K562 (cell line): ENCODE data around the gene ACAA2.

Experiments
- ARID2 ChIP-seq: fragments of 450-650 bp; IDR thresholded peaks from 2 replicates; pipeline ENCODE4 v1.6.1; 2017; ENCODE audit warnings: antibody characterized with exemption, mild to moderate bottlenecking
- CBX1 ChIP-seq: sonication (generic); IDR thresholded peaks from 2 replicates; pipeline ENCODE4 v1.6.1; 2016; ENCODE audit warnings: antibody characterized with exemption, low read depth, mild to moderate bottlenecking
- KDM5B ChIP-seq: fragments of 200-600 bp; sonication (generic); IDR thresholded peaks from 2 replicates; pipeline ENCODE4 v1.6.1; 2012; ENCODE audit warnings: low read depth, mild to moderate bottlenecking, moderate library complexity, low read length, control low read depth, inconsistent platforms; ENCODE audit not compliant: insufficient replicate concordance
- MITF ChIP-seq: IDR thresholded peaks from 2 replicates; pipeline ENCODE4 v1.6.1; 2014; ENCODE audit warnings: antibody characterized with exemption
- MYNN ChIP-seq, 2 experiments: sonication (generic); formaldehyde crosslinking in 1 of 2; IDR thresholded peaks; 2 replicates each; pipeline versions ENCODE4 v1.5.0 to v1.6.1; 2016 to 2020; ENCODE audit warnings: antibody characterized with exemption in 1 of 2, missing genetic modification reagents in 1 of 2
- NEUROD1 ChIP-seq: fragments of 150-350 bp; IDR thresholded peaks from 2 replicates; pipeline ENCODE4 v1.6.1; 2014; ENCODE audit warnings: borderline replicate concordance, low read length, low read depth; ENCODE audit not compliant: partially characterized antibody
- TCF15 ChIP-seq: fragments of 250-450 bp; sonication (Bioruptor Pico); IDR thresholded peaks from 2 replicates; pipeline ENCODE4 v1.8.0; 2022; ENCODE audit warnings: moderate library complexity, mild to moderate bottlenecking, inconsistent platforms
- ZBTB33 ChIP-seq: sonication (generic); formaldehyde crosslinking; IDR thresholded peaks from 2 replicates; pipeline ENCODE4 v1.8.1; 2023; ENCODE audit warnings: mild to moderate bottlenecking, missing genetic modification reagents
- ZNF696 ChIP-seq: fragments of 250-450 bp; sonication (Bioruptor Pico); conservative IDR thresholded peaks from 2 replicates; pipeline ENCODE4 v1.4.0; 2020; ENCODE audit warnings: mild to moderate bottlenecking, moderate library complexity
- TF ChIP-seq, protein P1 (sequence below), 2 experiments: IDR thresholded peaks; 2 replicates each; pipeline ENCODE4 v1.6.1; 2011; ENCODE audit warnings: borderline replicate concordance in 1 of 2, control low read depth in 1 of 2, low read depth in 1 of 2, low read length in 1 of 2, mild to moderate bottlenecking in 1 of 2, mixed read lengths in 1 of 2, moderate library complexity in 1 of 2; ENCODE audit not compliant: insufficient read depth in 1 of 2, insufficient read length in 1 of 2, poor library complexity in 1 of 2, severe bottlenecking in 1 of 2; ENCODE audit errors: extremely low read depth in 1 of 2

- TF ChIP-seq NEUROD1, result no peak
- TF ChIP-seq, protein P1, sequence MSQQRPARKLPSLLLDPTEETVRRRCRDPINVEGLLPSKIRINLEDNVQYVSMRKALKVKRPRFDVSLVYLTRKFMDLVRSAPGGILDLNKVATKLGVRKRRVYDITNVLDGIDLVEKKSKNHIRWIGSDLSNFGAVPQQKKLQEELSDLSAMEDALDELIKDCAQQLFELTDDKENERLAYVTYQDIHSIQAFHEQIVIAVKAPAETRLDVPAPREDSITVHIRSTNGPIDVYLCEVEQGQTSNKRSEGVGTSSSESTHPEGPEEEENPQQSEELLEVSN (IDR thresholded peaks at IDR 0.05; ENCODE audit: borderline replicate concordance in 1 of 2, extremely low read depth in 1 of 2, insufficient read depth in 1 of 2, insufficient read length in 1 of 2, low read depth in 1 of 2, low read length in 1 of 2, poor library complexity in 1 of 2, severe bottlenecking in 1 of 2), result no peak
- TF ChIP-seq ARID2, result no peak
- TF ChIP-seq MITF, result no peak
- TF ChIP-seq ZNF696, result no peak
- TF ChIP-seq TCF15 (CRISPR knock-in tag), result no peak
- TF ChIP-seq KDM5B, result no peak
- TF ChIP-seq ZBTB33 (CRISPR knock-in tag), result no peak
- no peak for TF ChIP-seq MYNN (IDR thresholded peaks at IDR 0.05)
- TF ChIP-seq MYNN (CRISPR knock-in tag; IDR thresholded peaks at IDR 0.05), result no peak
- no peak for TF ChIP-seq CBX1
These were observed 27.2 kb downstream of the ACAA2 start for GRCh38 chr18:49786019-49786720.
